Lung (tissue), 12 donors: Measurements from ENCODE around the gene SH2D3A. TPM values are rescaled to one million over a fixed set of nuclear protein-coding genes. Genes with fewer than 3 reads are reported as not detected.

Source experiments
- ATAC-seq: fragments of 200-7000 bp; cut with Tn5 transposase; one replicate; pipeline ENCODE4 v1.9.1; 2020; ENCODE audit warnings: moderate number of reproducible peaks; ENCODE audit not compliant: insufficient read depth, low FRiP score
- DNase-seq, 3 donors: peaks; one replicate each; pipeline ENCODE4 v3.0.0-alpha.2; 2013 to 2017
- H3K27ac ChIP-seq, 2 donors: one replicate each; pipeline ENCODE4 v1.5.1; 2013; ENCODE audit warnings: mild to moderate bottlenecking in 2 of 2, moderate library complexity in 2 of 2, control low read depth in 1 of 2, inconsistent platforms in 1 of 2, low read depth in 1 of 2, low read length in 1 of 2
- H3K27me3 ChIP-seq, 3 donors: one replicate each; pipeline ENCODE4 v1.5.1; 2013; ENCODE audit warnings: low read length in 2 of 3; ENCODE audit not compliant: control insufficient read depth in 3 of 3, insufficient read depth in 3 of 3
- H3K36me3 ChIP-seq, 4 donors: one replicate each; pipeline ENCODE4 v1.5.1; 2013; ENCODE audit warnings: low read length in 4 of 4, mild to moderate bottlenecking in 1 of 4, moderate library complexity in 1 of 4; ENCODE audit not compliant: control insufficient read depth in 4 of 4, insufficient read depth in 4 of 4
- H3K4me1 ChIP-seq, 5 donors: one replicate each; pipeline ENCODE4 v1.5.1; 2013; ENCODE audit warnings: low read length in 5 of 5, mild to moderate bottlenecking in 2 of 5, moderate library complexity in 1 of 5; ENCODE audit not compliant: control insufficient read depth in 5 of 5, insufficient read depth in 5 of 5
- H3K4me3 ChIP-seq: one replicate; pipeline ENCODE4 v1.5.1; 2013; ENCODE audit warnings: mild to moderate bottlenecking, control low read depth, moderate library complexity
- H3K9ac ChIP-seq, 2 donors: one replicate each; pipeline ENCODE4 v1.5.1; 2013; ENCODE audit warnings: low read length in 2 of 2, control low read depth in 1 of 2; ENCODE audit not compliant: insufficient read depth in 1 of 2
- H3K9me3 ChIP-seq, 4 donors: one replicate each; pipeline ENCODE4 v1.5.1; 2013; ENCODE audit warnings: low read length in 3 of 4, mild to moderate bottlenecking in 1 of 4, moderate library complexity in 1 of 4; ENCODE audit not compliant: control insufficient read depth in 4 of 4, insufficient read depth in 3 of 4
- CTCF ChIP-seq: IDR thresholded peaks from 2 replicates; pipeline ENCODE4 v1.5.1; 2012; ENCODE audit warnings: mild to moderate bottlenecking; ENCODE audit errors: control extremely low read depth, extremely low read depth
- WGBS, 2 donors: extraction: QIAGEN DNeasy Blood & Tissue Kit; methylation state at CpG; one replicate each; pipeline ENCODE4 v1.1.7; 2013; 5-methylcytosine and 5-hydroxymethylcytosine counted together
- polyA plus RNA-seq, 2 donors: library from polyadenylated mRNA; stranded (reverse); fragments of 200-250 nt; gene quantifications; one replicate each; pipeline ENCODE4 v1.2.1, GENCODE V29; 2013
- total RNA-seq, 2 donors: library from RNA; depleted of rRNA in 1 of 2; stranded (reverse); fragments of >200 nt in 1 of 2; gene quantifications; one replicate each; pipeline ENCODE4 v1.2.1, GENCODE V29; 2014 to 2021
- donor health status: control.
- donor health status: control.
- donor health status: Bipolar disorder and iron deficiency.
- donor health status: healthy.
- donor health status: DM: yes; HTN: yes; CAD: no.

The SH2D3A gene
- total and polyA plus RNA-seq, 4 donors: 16.6 to 30.6 (median 22.7) TPM

DNA sequence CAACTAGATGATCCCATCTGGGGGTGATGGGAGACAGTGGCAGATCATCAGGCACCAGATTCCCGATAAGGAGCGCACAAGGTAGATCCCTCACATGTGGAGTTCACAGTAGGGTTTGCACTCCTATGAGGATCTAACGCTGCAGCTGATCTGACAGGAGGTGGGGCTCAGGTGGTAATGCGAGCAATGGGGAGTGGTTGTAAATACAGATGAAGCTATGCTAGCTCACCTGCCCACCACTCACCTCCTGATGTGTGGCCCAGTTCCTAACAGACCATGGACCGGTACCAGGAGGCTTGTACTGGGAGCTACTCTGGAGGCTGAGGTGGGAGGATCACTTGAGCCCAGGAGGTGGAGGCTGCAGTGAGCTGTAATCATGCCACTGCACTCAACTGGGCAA is 40.1 kb upstream of the SH2D3A start:
- no peak for DNase-seq
- H3K36me3 ChIP-seq: no peaks in the 10 kb centered on the region
- H3K4me1 ChIP-seq: peaks cover 0 to 3% (median 0%) of the 10 kb centered on the region in 5 donors
- ATAC-seq: no peak
- H3K9me3 ChIP-seq: peaks cover 0 to 3% (median 0%) of the 10 kb centered on the region in 4 donors
- 94 to 99% methylated on average over 5 of the region's 5 CpGs for WGBS, 2 donors
- no peak overlapping the region for H3K9ac ChIP-seq
- H3K27me3 ChIP-seq: no peaks in the 10 kb centered on the region
- H3K27ac ChIP-seq: no peak overlapping the region
- TF ChIP-seq CTCF: no peak
- H3K4me3 ChIP-seq: no peak overlapping the region

DNA sequence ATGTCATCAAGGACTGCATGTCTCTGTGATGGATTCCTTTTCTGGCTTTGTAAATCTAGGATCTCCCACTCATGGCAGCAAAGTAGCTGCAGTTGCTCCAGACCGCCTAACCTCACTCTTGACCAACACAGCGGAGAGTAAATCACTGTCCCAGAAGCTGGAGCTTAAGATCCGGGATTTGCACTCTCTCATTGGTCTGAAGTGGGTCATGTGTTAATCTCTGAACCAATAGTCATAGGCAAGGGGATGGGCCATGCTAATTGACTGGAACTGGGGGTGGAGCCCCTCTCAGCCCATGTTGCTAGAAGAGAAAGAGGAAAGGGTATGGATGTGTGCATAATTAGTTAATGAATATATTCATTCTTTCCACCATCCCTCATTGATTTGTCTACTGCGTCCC is 39.3 kb upstream of the SH2D3A start:
- TF ChIP-seq CTCF: no peak
- ATAC-seq (no peak), DNase-seq (no peak)
- no peak overlapping the region for H3K27ac ChIP-seq
- H3K36me3 ChIP-seq: no peaks in the 10 kb centered on the region
- H3K4me1 ChIP-seq: peaks cover 0 to 6% (median 2%) of the 10 kb centered on the region in 5 donors
- peaks cover 0 to 3% (median 0%) of the 10 kb centered on the region in 4 donors for H3K9me3 ChIP-seq
- no peak overlapping the region for H3K4me3 ChIP-seq
- no peak overlapping the region for H3K9ac ChIP-seq
- WGBS, 2 donors: 85 to 89% methylated on average over 4 of the region's 4 CpGs
- no peaks in the 10 kb centered on the region for H3K27me3 ChIP-seq

- 51 to 62% methylated on average over 8 of the region's 8 CpGs for WGBS, 2 donors
- DNase-seq (no peak), ATAC-seq (no peak)
- H3K9ac ChIP-seq: no peak overlapping the region
- no peak overlapping the region for H3K4me3 ChIP-seq
- H3K4me1 ChIP-seq: peaks cover 0 to 9% (median 4%) of the 10 kb centered on the region in 5 donors
- H3K27ac ChIP-seq: no peak overlapping the region
- TF ChIP-seq CTCF: no peak
- H3K36me3 ChIP-seq: no peaks in the 10 kb centered on the region
- H3K9me3 ChIP-seq: no peaks in the 10 kb centered on the region
- no peaks in the 10 kb centered on the region for H3K27me3 ChIP-seq
Measured at GRCh38 chr19:6803036-6803404, 35.8 kb upstream of the SH2D3A start.
